ENCODE measurements around the gene HOXD9.

Gene HOXD9

DNA sequence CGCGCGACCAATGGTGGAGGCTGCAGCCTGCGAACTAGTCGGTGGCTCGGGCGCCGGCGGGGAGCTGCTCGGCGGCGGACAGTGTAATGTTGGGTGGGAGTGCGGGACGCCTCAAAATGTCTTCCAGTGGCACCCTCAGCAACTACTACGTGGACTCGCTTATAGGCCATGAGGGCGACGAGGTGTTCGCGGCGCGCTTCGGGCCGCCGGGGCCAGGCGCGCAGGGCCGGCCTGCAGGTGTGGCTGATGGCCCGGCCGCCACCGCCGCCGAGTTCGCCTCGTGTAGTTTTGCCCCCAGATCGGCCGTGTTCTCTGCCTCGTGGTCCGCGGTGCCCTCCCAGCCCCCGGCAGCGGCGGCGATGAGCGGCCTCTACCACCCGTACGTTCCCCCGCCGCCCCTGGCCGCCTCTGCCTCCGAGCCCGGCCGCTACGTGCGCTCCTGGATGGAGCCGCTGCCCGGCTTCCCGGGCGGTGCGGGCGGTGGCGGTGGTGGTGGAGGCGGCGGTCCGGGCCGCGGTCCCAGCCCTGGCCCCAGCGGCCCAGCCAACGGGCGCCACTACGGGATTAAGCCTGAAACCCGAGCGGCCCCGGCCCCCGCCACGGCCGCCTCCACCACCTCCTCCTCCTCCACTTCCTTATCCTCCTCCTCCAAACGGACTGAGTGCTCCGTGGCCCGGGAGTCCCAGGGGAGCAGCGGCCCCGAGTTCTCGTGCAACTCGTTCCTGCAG, at the start of gene HOXD9:
Gene HOXD9 (plus strand): TSS at position 37 of the 728 bp plus-strand sequence. CDS start 50 bp downstream, at position 87.
- no peak for DNase-seq

DNA sequence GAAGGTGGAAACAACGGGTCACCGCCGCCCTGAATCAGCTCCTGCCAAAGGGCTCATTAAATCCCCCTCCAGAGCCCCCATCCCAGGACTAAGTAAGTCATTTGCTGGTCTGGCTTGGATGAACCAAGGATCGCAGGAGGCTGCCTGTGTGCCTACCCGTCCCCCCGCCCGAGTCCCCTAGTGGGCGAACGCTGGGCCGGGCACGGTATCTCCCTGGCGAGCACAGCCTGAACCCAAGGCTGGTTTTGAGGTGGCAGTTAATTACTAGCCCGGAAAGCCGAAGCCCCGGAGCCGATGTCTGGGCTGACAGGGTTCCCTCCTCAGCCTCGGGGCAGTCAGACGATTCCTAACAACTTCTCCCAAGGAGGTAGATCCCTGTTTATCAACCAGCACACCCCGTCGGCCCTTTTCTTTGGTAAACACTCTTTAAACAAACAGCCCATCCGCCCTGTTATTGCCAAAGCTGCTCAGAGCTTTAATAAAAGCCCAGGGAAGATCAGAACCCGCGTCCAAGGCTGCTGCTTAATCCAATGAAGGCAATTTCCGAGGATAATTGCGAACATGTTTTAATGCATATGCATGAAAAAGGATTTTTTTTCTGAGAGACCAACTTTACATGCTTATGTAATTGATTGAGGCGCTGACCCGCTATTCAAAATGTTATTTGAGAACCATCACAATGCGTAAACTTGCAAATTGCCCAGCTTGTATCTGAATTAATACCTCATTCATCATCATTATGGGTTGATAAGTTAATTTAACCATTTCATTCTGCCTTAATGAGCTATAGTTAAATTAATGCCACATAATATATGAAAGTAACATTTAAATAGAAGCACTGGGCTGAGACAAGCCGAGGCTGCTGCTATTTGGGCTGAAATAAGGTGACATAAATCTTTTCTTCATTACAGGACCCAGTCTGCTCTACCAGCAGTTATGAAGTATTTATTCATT, 49.3 kb upstream of the HOXD9 start:
- DNase-seq: peak; percentile 49

DNA sequence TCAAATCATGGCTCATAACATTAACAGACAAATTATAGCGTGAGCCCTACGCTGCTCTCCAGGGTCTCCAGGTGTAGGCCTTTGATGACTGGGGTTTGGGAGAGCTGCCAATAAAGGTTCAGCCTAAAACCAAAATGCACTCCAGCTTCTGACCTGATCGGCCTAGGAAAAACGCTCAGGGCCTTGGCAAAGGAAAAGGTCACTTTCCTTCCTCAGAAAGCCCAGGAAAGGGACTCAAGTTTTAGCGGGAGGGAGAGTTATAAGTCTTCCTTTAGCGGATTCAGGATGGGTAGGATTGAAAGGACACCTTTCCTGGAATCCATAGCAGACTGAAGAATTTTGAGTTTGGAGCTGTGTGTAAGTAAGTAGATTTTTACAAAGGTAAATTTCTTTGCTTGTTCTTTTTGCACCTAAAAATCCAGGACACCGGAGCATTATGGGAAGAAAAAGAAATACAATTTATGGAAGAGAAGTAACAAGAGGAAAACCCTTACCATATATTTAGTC, 47.5 kb upstream of the HOXD9 start:
- DNase-seq: no peak

DNA sequence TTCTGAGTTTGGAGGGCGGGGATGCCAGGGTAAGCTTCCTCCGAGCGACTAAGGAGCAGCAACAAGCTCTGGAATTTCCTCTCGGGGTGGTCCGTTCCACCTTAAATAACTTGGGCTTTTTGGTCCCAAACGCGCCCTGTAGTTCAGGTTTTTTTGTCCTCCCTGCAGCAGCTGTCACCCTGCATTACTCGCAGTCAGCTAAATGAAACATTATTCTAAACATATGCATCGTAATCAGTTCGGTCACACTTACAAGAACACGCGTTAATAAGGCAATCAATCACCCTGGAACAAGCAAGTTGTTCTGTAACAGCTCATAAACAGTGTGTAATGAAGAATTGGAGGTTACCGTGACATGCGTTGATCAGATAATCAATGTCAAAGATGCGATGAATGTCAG, 47.0 kb upstream of the HOXD9 start:
- peak; percentile 88 for DNase-seq

DNA sequence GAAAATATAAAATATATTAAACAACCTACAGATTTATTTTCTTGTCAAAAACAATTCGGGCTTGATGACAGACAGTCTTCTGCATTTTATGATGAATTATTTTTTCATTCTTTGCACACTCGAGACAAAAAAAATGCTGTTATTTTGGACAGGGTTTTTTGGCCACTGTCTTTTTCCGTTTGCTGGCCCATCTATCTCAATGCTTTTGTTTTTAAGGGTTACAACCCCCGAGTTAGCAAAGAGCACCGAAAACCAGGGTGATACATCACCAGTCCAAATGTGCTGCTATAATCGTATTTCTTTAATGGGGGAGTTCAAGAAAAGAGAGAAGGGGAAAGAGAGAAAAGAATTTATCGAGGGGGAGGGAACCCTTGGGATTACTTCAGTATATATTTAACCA, 46.5 kb upstream of the HOXD9 start:
- DNase-seq: no peak

DNA sequence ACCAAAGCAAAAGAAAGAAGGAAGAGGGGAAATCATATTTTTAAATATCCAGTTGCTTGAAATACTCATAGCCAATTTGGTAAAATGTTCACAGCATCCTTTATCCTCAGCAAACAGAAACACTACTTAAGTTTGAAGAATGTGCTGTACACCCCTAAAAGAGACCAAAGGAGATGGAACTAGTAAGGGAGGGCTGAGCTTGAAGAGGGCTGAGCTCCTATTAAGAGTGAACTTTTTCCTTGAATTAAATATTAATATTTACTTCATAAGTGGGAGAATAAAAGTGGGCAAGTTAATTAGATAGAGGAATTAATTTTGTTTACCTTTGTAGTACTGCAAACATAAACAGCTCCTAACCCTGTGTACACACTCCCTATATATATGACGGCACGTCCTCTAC, 45.7 kb upstream of the HOXD9 start:
- DNase-seq: peak; percentile 64

DNA sequence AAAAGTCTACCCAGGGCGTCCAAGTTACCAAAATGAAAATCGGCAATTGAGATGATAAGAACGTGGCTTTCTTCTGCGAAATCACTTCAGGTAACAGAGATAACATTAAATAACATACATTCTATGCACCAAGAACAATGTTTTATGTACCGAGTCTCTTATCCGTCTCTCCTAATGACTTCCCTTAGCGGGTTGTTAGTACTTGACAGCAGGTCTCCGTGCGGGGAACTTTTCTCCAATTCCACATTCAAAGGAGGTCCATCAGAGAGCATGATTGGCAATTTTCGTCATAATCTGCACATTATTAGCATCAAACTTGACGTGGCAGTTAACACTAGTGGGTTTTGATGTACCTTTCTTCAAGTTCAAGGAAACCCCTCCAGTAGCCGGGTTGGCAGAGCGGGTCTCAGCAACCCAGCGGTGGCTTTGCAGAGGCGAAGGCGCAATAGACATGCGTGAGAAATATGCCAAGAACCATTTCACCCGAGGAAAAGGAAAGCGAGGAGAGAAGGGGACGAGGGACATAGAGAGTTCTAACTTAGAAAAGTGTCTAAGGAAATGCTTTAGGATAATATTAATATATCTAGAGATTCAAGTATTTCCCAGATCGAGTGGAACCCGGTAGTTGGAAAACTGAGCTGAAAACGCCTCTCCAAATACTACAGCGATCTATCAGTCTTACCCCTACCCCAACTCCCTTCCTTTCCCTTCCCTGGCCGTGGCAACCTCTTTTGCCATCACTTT, 43.8 kb upstream of the HOXD9 start:
- peak; percentile 75 for DNase-seq

DNA sequence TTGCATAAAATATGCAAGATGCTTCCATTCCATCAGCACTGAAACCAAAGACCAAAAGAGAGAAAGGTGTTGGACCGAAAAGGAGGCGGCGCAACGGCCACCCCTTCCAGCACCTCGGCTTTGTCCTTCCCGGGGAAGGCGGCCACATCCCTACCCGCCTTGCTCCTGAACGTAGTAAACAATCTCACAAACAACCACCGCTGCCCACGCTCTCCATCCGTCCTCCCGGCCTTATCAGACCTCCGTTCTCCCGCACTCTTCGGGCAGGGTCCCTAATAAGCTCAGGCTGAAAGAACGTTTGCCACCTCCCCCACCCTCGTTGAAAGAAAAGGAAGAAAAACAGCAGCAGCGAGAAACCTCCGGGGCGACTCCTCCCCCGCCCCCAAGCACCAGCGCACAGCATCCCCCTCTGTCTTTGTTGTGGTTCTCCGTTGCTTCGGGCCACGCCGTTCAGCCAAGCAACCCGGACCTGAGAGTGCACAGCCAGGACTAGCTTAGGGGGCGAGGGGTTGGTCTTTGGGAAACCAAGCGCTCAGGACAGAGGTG, 43.2 kb upstream of the HOXD9 start:
- peak; percentile 59 for DNase-seq

DNA sequence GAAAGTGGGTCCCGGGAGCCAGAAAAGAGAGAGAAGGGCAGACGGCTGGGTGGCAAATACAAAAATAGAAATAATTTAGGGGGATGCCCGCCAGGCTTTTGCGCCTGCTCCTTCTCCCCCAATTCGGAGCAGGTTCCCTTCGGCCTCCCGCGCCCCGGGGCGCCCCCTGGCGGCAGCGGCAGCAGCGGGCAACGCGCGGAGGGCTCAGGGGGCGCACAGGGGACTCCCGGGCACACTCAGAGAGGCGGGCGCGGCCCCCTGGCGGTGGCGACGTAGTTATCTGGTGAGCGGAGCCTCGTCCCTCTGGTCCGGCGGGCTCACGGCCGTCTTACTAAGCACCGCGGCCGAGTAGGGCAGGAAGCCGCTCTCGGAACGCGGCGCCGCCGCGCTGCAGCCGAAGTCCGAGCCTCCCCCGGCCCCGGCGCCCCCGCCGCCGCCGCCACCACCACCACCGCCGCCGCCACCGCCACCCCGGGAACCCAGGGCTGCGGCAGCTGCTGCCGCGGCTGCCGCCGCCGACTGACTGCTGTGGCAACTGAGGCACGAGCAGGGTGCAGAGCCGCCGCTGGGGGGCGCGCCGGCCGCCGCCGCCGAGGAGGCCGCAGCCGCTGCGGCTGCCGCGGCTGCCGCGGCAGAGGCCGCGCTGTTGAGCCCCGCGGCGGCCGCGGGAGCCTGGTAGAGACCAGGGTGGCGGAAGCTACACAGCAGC, 42.5 kb upstream of the HOXD9 start:
- DNase-seq: peak; percentile 76

DNA sequence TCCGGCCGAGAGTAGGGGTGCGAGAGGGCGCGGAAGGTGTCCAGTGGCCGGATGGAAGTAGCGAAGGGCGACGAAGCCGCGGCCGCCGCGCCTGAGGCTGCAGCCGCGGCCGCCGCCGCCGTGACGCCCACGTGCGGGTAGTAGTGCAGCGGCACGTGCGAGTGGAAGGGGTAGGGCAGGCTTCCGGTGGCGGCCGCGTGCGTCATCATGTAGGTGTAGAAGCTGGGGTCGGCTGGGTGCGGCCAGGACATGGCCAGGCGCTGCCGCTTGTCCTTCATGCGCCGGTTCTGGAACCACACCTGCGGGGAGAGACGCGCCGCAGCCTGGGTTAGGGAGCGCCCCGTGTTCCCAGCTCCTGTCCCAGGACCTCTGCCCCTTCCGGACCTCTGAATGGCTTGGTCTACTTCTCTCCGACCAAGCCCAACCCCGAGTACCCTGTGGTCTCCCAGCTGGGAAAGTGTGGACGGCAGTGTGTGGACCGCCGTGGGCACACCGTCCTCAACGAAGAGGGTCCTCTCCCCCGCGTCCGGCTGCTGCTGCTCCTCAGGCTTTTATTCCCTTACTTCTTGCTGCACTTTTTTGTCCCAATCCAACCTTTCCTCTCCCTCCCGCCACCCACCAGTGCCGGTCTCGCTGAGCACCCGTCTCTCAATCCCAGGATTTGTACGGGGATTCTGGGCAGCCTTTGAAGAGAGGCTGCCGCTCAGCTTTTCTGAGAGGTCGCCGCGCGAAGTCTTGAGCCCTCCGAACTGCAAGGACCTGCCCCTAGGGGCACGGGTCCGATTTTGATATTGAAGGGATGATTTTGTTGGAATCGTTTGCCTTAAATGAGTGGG, 41.8 kb upstream of the HOXD9 start:
- DNase-seq: no peak

DNA sequence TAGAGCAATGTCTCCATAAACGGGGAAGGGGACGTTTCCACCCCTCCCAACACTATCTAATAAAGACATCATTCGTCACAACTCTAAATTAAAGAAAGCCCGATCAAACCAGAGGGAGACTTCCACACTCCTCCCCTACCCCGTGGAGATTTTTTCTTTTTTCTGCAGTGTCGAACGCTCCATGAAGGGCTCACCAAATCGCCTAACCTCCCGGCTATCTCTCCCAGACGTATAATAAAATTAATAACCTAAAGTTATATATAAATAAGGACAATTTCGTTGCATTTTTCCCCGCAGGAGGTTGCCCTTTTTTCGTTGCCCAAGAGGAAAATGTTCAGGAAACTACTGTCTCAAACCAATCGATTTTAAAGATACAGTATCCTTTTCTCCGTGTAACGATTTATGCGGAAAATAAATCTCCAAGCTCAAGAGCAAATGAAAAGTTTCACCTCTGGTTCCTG, 41.1 kb upstream of the HOXD9 start:
- DNase-seq: peak; percentile 84

DNA sequence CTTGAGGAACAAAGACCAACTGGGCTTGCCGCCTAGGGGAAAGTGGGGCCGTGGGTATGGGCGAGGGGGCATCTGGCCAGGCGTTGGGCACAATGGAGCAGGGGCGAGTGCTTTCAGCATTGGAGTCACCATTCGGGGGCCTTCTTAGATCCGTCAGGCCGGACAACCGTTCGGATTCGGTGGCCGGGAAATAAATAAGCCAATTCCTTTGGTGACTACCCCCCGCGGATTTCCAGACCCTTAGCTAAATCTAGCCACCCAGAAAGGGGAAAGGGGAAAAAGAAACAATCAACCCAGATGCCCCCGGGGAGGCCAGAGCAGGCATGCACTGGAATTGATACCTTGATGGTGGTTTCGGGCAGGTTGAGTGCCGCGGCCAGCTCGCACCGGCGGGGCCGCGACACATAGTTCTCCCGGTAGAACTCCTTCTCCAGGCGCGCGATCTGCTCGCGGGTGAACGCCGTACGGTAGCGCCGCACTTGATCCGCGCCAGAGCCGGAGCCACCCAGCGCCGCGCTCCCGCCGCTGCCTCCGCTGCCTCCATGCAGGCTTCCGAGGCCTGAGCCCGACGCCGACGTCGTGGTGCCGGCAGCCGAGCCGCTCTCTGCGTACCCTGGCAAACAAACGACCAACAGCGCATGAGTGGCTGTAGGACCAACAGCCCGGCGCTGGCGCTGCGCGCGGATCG, 40.5 kb upstream of the HOXD9 start:
- DNase-seq: no peak

DNA sequence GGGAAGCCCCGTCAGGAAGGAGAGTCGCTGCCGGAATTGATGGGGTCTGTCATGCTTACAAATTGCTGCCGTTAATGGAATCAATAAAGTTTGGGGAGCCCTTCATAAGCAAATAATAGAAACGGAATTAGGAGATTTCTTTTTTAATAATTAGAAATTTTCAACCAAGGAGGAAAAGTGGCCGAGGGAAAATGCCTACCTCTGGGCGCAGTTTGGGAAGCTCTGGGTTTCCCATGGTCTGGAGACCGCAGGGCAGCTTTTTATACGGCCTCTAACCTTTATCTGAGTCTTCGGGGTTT, 40.0 kb upstream of the HOXD9 start:
- peak; percentile 80 for DNase-seq

DNA sequence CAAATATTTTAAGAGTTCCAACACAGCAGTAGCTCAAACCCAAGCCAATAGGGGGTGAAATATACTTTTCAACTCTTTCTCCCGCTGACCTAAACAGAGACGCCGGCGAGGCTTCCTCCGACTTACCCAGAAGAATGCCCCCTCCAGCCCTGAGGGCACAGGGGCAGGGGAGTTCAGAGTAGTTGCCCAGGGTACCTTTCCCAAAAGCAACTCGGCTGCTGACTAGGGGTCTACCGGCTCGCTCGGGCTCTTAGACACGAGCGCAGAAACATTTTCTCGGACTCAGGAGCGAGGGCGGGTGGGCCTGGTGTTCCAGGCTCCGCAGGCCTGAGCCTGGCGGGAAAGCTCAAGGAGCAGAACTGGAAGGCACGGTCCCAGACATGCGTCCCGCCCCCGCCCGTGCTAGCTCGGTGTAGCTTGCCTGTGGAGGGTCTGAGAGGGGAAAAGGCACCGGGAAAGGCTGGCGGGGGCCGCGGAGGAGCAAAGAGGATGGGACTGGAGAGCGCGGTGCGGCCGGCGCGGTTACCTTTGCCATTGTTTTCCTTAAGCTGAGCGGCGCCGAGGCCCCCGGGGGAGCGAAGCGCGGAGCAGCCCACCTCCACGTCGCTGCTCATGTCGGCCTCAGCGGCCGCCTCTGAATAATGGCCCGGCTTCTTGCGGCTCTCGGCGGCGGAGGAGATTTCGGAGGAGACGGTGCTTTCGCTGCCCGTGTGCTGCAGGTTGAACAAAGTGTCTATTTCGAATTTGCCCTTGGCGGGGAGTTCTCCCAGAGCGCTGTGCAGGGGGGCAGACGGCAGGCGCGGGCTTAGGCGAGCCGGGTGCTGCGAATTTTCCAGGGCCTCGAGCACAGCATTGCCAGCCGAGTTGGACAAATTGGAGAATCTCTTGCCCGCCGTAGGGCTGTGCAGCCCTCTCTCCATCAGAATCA, 39.4 kb upstream of the HOXD9 start:
- DNase-seq: peak; percentile 74

DNA sequence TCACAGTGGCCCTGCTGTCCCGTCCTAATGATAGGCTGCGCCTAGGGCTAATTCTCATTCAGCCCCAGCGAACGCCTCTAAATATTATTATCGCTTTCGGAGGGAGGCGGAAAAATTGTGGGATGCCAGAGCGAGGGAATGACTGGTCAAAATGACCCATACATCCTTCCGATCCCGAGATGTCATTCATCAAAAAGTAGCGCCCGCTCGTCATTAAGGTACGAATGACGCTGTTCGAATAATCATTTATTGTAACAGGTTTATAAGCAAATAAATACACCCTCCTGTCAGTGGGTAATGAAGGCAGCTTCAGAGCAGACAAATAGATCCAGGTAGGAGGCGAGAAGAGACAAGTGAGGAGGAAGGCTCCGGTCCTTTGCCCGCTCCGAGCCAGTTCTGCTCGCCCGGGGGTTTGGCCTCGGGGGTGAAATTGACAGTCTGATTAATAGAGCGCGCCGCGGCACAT, 38.7 kb upstream of the HOXD9 start, which contains the start of gene EVX2:
Gene EVX2 (minus strand): TSS at position 167 of the 466 bp plus-strand sequence. CDS start 186 bp downstream, outside the sequence.
- DNase-seq: peak; percentile 64

DNA sequence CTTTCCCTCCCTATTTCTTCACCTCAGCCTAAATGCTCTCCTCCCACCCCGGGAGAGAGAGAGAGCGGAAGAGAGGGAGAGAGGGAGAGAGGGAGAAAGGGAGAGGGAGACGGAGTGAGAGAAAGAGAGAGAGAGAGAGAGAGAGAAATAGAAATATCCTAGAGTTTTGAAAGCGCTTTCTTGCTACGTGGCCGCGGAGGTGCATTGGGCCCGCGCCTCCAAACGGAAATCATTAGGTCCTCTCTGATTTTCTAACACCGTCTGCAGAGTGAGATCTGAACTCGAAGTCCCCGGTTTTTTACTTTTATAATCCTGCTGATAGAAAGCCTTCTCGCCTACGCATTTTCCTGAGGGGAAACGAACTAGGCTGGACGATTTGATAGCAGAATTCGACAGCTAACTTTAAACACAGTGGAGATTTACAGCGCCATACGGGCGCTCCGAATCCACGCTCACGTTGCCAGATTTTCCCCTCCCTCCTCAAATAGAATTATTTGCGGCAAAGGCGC, 37.9 kb upstream of the HOXD9 start:
- peak; percentile 73 for DNase-seq

DNA sequence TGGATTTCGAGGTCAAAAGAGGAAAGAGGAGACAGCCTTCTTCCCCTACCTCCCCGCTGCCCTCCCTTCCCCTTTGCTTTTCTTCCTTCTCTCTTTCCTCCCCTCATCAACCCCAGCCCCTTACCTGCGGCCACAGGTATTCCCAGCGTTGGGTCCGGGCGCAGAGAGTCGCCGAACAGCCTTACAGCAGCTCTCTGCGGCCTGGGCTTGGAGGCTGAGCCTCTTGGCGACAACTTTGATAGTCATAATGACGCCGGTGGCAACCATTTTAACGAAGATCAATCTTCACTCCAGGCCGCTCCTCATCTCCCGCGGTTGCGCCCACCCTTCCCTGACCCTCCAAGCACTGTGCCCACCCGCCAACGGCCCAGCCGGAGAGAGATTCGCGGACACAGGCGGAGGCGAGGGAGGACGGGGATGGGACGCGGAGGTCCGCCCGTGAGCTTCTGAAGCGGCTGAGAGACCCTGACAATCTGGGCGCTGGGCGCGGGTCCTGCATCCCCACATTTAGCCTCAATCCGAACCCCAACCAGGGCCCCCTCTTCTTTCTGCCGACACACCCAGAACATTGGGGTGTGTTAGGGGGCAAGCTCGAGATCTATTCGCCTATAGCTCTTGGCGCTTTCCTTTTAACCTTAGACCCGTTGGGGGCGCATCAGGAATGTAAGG, 37.3 kb upstream of the HOXD9 start:
- peak; percentile 62 for DNase-seq

Measured in eye (tissue), 1 donor.